ENCODE results near the gene SLN. TPM values are rescaled to one million over a fixed set of nuclear protein-coding genes. Genes with fewer than 3 reads are reported as not detected.

The SLN gene
- total RNA-seq, 1 experiment from 2014 or later = 0.40 TPM

GRCh38 chr11:107732689-107733051 lies 20.8 kb upstream of the SLN start:
- ATAC-seq (no peak), DNase-seq (no peak)
- no peaks in the 10 kb centered on the region for H3K9me3 ChIP-seq (ENCODE audit: low read length)
- H3K27ac ChIP-seq (ENCODE audit: low read length) = no peak overlapping the region
- H2AFZ ChIP-seq (ENCODE audit: low read length) = no peak overlapping the region
- H3K4me2 ChIP-seq (ENCODE audit: low read length) = no peak overlapping the region
- H3K36me3 ChIP-seq (ENCODE audit: low read depth, low read length) = no peaks in the 10 kb centered on the region
- intact Hi-C loops (cut with micrococcal nuclease) = no loop called here
- H4K20me1 ChIP-seq (ENCODE audit: low read length) = no peaks in the 10 kb centered on the region
- H3K9me2 ChIP-seq (replicated peaks; ENCODE audit: low read length) = no peaks in the 10 kb centered on the region
- H3K4me1 ChIP-seq (ENCODE audit: insufficient read depth, low read length) = no peaks in the 10 kb centered on the region
- no peak overlapping the region for H3K9ac ChIP-seq (ENCODE audit: low read length)
- POLR2A ChIA-PET (ENCODE audit: unreplicated experiment) = no interaction called here
- TF ChIP-seq, protein P1, sequence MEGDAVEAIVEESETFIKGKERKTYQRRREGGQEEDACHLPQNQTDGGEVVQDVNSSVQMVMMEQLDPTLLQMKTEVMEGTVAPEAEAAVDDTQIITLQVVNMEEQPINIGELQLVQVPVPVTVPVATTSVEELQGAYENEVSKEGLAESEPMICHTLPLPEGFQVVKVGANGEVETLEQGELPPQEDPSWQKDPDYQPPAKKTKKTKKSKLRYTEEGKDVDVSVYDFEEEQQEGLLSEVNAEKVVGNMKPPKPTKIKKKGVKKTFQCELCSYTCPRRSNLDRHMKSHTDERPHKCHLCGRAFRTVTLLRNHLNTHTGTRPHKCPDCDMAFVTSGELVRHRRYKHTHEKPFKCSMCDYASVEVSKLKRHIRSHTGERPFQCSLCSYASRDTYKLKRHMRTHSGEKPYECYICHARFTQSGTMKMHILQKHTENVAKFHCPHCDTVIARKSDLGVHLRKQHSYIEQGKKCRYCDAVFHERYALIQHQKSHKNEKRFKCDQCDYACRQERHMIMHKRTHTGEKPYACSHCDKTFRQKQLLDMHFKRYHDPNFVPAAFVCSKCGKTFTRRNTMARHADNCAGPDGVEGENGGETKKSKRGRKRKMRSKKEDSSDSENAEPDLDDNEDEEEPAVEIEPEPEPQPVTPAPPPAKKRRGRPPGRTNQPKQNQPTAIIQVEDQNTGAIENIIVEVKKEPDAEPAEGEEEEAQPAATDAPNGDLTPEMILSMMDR (conservative IDR thresholded peaks at IDR 0.05; ENCODE audit: low read depth, low read length) = no peak
- TF ChIP-seq EZH2 (IDR thresholded peaks at IDR 0.05; ENCODE audit: low read length, unreplicated experiment) (no peak), EZH2phosphoT487 (IDR thresholded peaks at IDR 0.05; ENCODE audit: borderline replicate concordance, low read length) (no peak)
- peaks cover 61% of the 10 kb centered on the region for H3K27me3 ChIP-seq (ENCODE audit: low read length)
- no peaks in the 10 kb centered on the region for H3K79me2 ChIP-seq (ENCODE audit: low read length)
- H3F3A ChIP-seq (ENCODE audit: low read length, unreplicated experiment) = no peaks in the 10 kb centered on the region
- H3K4me3 ChIP-seq (ENCODE audit: low read length) = no peak overlapping the region
- no TSS peak for BruUV-seq (replicated peaks)
- CTCF ChIA-PET = interaction anchor here (0.6 kb wide), 1 partner anchor 46 kb away, joined by 4 read pairs; no protein-coding TSS in a partner anchor

- Histone ChIP-seq H3K4me3 (ENCODE audit: low read length) (no peak overlapping the region), H4K20me1 (ENCODE audit: low read length) (no peaks in the 10 kb centered on the region), H3K9ac (ENCODE audit: low read length) (no peak overlapping the region), H3K36me3 (ENCODE audit: low read depth, low read length) (no peaks in the 10 kb centered on the region), H3K27me3 (ENCODE audit: low read length) (peaks cover 66% of the 10 kb centered on the region), H2AFZ (ENCODE audit: low read length) (no peak overlapping the region), H3F3A (ENCODE audit: low read length, unreplicated experiment) (no peaks in the 10 kb centered on the region), H3K27ac (ENCODE audit: low read length) (no peak overlapping the region), H3K4me2 (ENCODE audit: low read length) (no peak overlapping the region), H3K79me2 (ENCODE audit: low read length) (no peaks in the 10 kb centered on the region), H3K9me2 (replicated peaks; ENCODE audit: low read length) (no peaks in the 10 kb centered on the region), H3K9me3 (ENCODE audit: low read length) (no peaks in the 10 kb centered on the region), H3K4me1 (ENCODE audit: insufficient read depth, low read length) (no peaks in the 10 kb centered on the region)
- BruUV-seq (replicated peaks) = no TSS peak
- ATAC-seq (no peak), DNase-seq (no peak)
- ChIA-PET CTCF (interaction anchor here (0.6 kb wide), 1 partner anchor 45 kb away, joined by 4 read pairs; no protein-coding TSS in a partner anchor), POLR2A (ENCODE audit: unreplicated experiment) (no interaction called here)
- TF ChIP-seq EZH2phosphoT487 (IDR thresholded peaks at IDR 0.05; ENCODE audit: borderline replicate concordance, low read length) (no peak), EZH2 (IDR thresholded peaks at IDR 0.05; ENCODE audit: low read length, unreplicated experiment) (no peak)
- TF ChIP-seq, protein P1 (conservative IDR thresholded peaks at IDR 0.05; ENCODE audit: low read depth, low read length) = no peak
- intact Hi-C loops (cut with micrococcal nuclease) = no loop called here
These were observed 20.3 kb upstream of the SLN start for GRCh38 chr11:107731941-107732688.

- Histone ChIP-seq H3K4me2 (ENCODE audit: low read length) (no peak overlapping the region), H3K27ac (ENCODE audit: low read length) (no peak overlapping the region), H3K4me3 (ENCODE audit: low read length) (no peak overlapping the region), H4K20me1 (ENCODE audit: low read length) (no peaks in the 10 kb centered on the region), H3K36me3 (ENCODE audit: low read depth, low read length) (no peaks in the 10 kb centered on the region), H3K9me3 (ENCODE audit: low read length) (no peaks in the 10 kb centered on the region), H3K27me3 (ENCODE audit: low read length) (peaks cover 77% of the 10 kb centered on the region), H3K4me1 (ENCODE audit: insufficient read depth, low read length) (no peaks in the 10 kb centered on the region), H3K79me2 (ENCODE audit: low read length) (no peaks in the 10 kb centered on the region), H3K9ac (ENCODE audit: low read length) (no peak overlapping the region), H3F3A (ENCODE audit: low read length, unreplicated experiment) (no peaks in the 10 kb centered on the region), H2AFZ (ENCODE audit: low read length) (no peak overlapping the region), H3K9me2 (replicated peaks; ENCODE audit: low read length) (no peaks in the 10 kb centered on the region)
- ChIA-PET POLR2A (ENCODE audit: unreplicated experiment) (no interaction called here), CTCF (no interaction called here)
- DNase-seq (no peak), ATAC-seq (no peak)
- no TSS peak for BruUV-seq (replicated peaks)
- intact Hi-C loops (cut with micrococcal nuclease) = no loop called here
- TF ChIP-seq, protein P1 (conservative IDR thresholded peaks at IDR 0.05; ENCODE audit: low read depth, low read length) = no peak
- TF ChIP-seq EZH2phosphoT487 (IDR thresholded peaks at IDR 0.05; ENCODE audit: borderline replicate concordance, low read length) (no peak), EZH2 (IDR thresholded peaks at IDR 0.05; ENCODE audit: low read length, unreplicated experiment) (no peak)
These were observed 10.8 kb upstream of the SLN start for GRCh38 chr11:107722662-107723061.
